Neural progenitor cell (in vitro differentiated cells): ENCODE results near the gene KDM2B. TPM values are rescaled to one million over a fixed set of nuclear protein-coding genes. Genes with fewer than 3 reads are reported as not detected.
A peak's percentile ranks its signal among the peaks of the same experiment; 100 is the strongest.

Source experiments
- DNase-seq: peaks from one replicate; pipeline ENCODE4 v3.0.0-alpha.2; 2016; ENCODE audit warnings: low spot score
- H2AFZ ChIP-seq: fragments of 200-600 bp; sonication (generic); replicated peaks from 2 replicates; pipeline ENCODE4 v1.6.1; 2016; ENCODE audit warnings: antibody characterized with exemption
- H3F3A ChIP-seq: fragments of 200-600 bp; sonication (generic); 2 replicates; pipeline ENCODE4 v1.6.1; 2016; ENCODE audit warnings: antibody characterized with exemption, low read depth
- H3K27ac ChIP-seq: fragments of 200-600 bp; sonication (generic); 2 replicates; pipeline ENCODE4 v1.5.1; 2016; ENCODE audit warnings: mild to moderate bottlenecking
- H3K27me3 ChIP-seq: fragments of 200-600 bp; sonication (generic); 2 replicates; pipeline ENCODE4 v1.6.1; 2016; ENCODE audit warnings: mild to moderate bottlenecking, moderate library complexity
- H3K36me3 ChIP-seq: fragments of 200-600 bp; sonication (generic); 2 replicates; pipeline ENCODE4 v1.5.1; 2016
- H3K4me1 ChIP-seq: fragments of 200-600 bp; sonication (generic); 2 replicates; pipeline ENCODE4 v1.6.1; 2016; ENCODE audit warnings: mixed run types
- H3K4me2 ChIP-seq: fragments of 200-600 bp; sonication (generic); 2 replicates; pipeline ENCODE4 v1.6.1; 2016
- H3K4me3 ChIP-seq: fragments of 200-600 bp; sonication (generic); 2 replicates; pipeline ENCODE4 v1.5.1; 2016
- H3K79me2 ChIP-seq: fragments of 200-600 bp; sonication (generic); 2 replicates; pipeline ENCODE4 v1.6.1; 2016; ENCODE audit warnings: low read depth
- H3K9ac ChIP-seq: fragments of 200-600 bp; sonication (generic); 2 replicates; pipeline ENCODE4 v1.6.1; 2016
- H3K9me3 ChIP-seq: fragments of 200-600 bp; sonication (generic); 2 replicates; pipeline ENCODE4 v1.5.1; 2016; ENCODE audit warnings: low read depth
- H4K20me1 ChIP-seq: fragments of 200-600 bp; sonication (generic); 2 replicates; pipeline ENCODE4 v1.6.1; 2016; ENCODE audit warnings: low read depth
- H3K27ac Mint-ChIP-seq: 3 replicates; pipeline ENCODE4 v1.8.0; 2021; ENCODE audit warnings: mixed read lengths
- H3K27me3 Mint-ChIP-seq: 2 replicates; pipeline ENCODE4 v1.8.0; 2022; ENCODE audit warnings: low read depth, mild to moderate bottlenecking, inconsistent platforms, moderate library complexity, mixed read lengths; ENCODE audit not compliant: insufficient read depth
- H3K36me3 Mint-ChIP-seq: 3 replicates; pipeline ENCODE4 v1.8.0; 2021; ENCODE audit warnings: mixed read lengths
- H3K4me1 Mint-ChIP-seq: 3 replicates; pipeline ENCODE4 v1.8.0; 2021; ENCODE audit warnings: mixed read lengths
- H3K4me3 Mint-ChIP-seq: 3 replicates; pipeline ENCODE4 v1.8.0; 2021; ENCODE audit warnings: mild to moderate bottlenecking, moderate library complexity, mixed read lengths
- H3K9me3 Mint-ChIP-seq: 3 replicates; pipeline ENCODE4 v1.8.0; 2020; ENCODE audit warnings: mixed read lengths
- EZH2 ChIP-seq: fragments of 200-600 bp; sonication (generic); IDR thresholded peaks from 2 replicates; pipeline ENCODE4 v1.6.1; 2017; ENCODE audit warnings: antibody characterized with exemption, mild to moderate bottlenecking, moderate library complexity
- EZH2phosphoT487 ChIP-seq: fragments of 200-600 bp; sonication (generic); IDR thresholded peaks from 2 replicates; pipeline ENCODE4 v1.6.1; 2017; ENCODE audit warnings: antibody characterized with exemption
- total RNA-seq: library from RNA; depleted of rRNA; stranded (reverse); fragments of >200 nt; gene quantifications from 2 replicates; pipeline ENCODE4 v1.2.3, GENCODE V29; 2015; ENCODE audit warnings: low replicate concordance
- TF ChIP-seq, protein P1 (sequence below): fragments of 200-600 bp; sonication (generic); IDR thresholded peaks from 2 replicates; pipeline ENCODE4 v1.5.1; 2017; ENCODE audit warnings: antibody characterized with exemption, mild to moderate bottlenecking

KDM2B gene
- total RNA-seq, 1 donor from 2014 or later: 85.3 TPM

DNA sequence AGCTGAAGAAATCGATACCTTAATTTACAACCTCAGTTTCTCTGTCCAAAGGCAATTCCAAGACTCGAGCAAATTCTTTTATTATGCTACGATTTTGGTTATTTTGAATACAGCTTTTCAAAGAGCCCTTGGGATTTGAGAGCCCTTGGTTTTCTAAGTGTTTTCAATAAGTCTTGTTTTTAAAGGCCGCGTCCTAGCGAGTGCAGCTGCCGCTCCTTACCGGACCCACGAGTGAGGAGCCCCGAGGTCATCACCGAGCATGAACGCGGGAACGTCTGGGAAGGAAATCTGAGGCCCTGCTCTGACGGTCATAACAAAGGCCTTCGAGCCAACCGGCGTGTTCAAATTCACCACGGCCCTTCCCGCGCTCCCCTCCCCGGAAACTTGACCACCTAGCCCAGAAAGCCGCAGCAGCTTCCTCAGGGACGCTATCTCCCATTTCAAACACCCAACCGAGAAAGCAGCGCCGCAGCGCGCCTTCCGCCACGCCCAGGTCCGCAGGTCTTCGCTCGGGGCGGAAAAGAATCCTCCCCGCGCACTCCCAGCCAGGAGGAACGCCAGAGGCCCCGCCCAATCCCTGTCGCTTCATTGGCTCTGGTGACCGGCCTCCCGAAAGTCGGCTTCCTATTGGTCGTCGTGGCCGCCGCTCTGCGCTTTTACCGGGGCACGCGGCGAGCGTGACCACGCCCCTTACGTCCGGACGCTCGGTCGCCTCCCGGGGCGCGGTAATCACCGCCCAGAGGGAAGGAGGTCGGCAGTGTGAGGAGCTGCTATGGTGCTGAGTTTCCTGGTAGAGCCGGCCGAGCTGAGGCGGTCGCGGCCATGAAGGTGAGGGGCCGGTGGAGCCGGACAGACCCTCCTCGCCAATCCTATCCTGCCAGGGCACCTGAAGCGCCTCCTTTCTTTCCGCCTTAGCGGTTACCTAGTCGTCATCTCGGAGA lies 181.2 kb downstream of the KDM2B start, which contains the start of gene RNF34:
TSS of gene RNF34 (plus strand) at position 728 of the 941 bp plus-strand sequence. CDS start at position 823, 95 bp downstream.
- H3K9ac ChIP-seq: peak within 1 kb of the TSS; percentile 59
- no peaks in the 10 kb centered on the region for H3K9me3 ChIP-seq
- peaks cover 24% of the 10 kb centered on the region for H3K4me1 ChIP-seq
- Mint-ChIP-seq H3K27ac (peak within 1 kb of the TSS; percentile 86), H3K9me3 (peaks cover 2% of the 10 kb centered on the region), H3K4me1 (peaks cover 24% of the 10 kb centered on the region), H3K36me3 (peaks cover 2% of the 10 kb centered on the region), H3K27me3 (peaks cover 2% of the 10 kb centered on the region), H3K4me3 (peak within 1 kb of the TSS; percentile 96)
- no peaks in the 10 kb centered on the region for H3K36me3 ChIP-seq
- no peaks in the 10 kb centered on the region for H3K27me3 ChIP-seq
- peak within 1 kb of the TSS; percentile 90 for H3K4me2 ChIP-seq
- DNase-seq: peak; percentile 100
- peaks cover 22% of the 10 kb centered on the region for H4K20me1 ChIP-seq
- peaks cover 20% of the 10 kb centered on the region for H3F3A ChIP-seq
- H3K27ac ChIP-seq: peak within 1 kb of the TSS; percentile 54
- peak within 1 kb of the TSS; percentile 64 for H3K4me3 ChIP-seq
- peaks cover 56% of the 10 kb centered on the region for H3K79me2 ChIP-seq
- peak within 1 kb of the TSS; percentile 7 for H2AFZ ChIP-seq
- TF ChIP-seq, protein P1, sequence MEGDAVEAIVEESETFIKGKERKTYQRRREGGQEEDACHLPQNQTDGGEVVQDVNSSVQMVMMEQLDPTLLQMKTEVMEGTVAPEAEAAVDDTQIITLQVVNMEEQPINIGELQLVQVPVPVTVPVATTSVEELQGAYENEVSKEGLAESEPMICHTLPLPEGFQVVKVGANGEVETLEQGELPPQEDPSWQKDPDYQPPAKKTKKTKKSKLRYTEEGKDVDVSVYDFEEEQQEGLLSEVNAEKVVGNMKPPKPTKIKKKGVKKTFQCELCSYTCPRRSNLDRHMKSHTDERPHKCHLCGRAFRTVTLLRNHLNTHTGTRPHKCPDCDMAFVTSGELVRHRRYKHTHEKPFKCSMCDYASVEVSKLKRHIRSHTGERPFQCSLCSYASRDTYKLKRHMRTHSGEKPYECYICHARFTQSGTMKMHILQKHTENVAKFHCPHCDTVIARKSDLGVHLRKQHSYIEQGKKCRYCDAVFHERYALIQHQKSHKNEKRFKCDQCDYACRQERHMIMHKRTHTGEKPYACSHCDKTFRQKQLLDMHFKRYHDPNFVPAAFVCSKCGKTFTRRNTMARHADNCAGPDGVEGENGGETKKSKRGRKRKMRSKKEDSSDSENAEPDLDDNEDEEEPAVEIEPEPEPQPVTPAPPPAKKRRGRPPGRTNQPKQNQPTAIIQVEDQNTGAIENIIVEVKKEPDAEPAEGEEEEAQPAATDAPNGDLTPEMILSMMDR: no peak
- TF ChIP-seq EZH2phosphoT487: no peak
- TF ChIP-seq EZH2: no peak

DNA sequence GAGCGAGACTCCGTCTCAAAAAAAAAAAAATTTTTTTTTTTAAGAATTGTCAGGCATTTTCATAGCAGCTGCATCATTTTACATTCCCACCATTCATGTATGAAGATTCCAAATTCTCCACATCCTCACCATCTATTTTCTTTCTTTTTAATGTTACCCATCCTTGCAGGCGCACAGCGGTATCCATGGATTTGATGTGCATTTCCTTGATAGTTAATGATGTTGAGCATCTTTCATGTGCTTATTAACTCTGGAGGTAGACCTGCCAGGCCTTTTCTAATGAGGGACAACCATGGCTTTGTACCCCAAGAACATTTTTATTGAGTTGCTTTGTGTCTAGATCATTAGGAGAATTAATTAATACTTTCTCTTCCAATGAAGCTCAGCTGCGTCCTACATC lies 182.5 kb downstream of the KDM2B start:
- Mint-ChIP-seq H3K27ac (peak overlapping the region; percentile 25), H3K4me1 (peaks cover 24% of the 10 kb centered on the region), H3K4me3 (peak overlapping the region; percentile 96), H3K36me3 (peaks cover 2% of the 10 kb centered on the region), H3K9me3 (peaks cover 2% of the 10 kb centered on the region), H3K27me3 (peaks cover 2% of the 10 kb centered on the region)
- Histone ChIP-seq H3K36me3 (no peaks in the 10 kb centered on the region), H3K9ac (no peak overlapping the region), H3F3A (peaks cover 20% of the 10 kb centered on the region), H3K27ac (no peak overlapping the region), H3K4me3 (peak overlapping the region; percentile 64), H3K27me3 (no peaks in the 10 kb centered on the region), H3K4me2 (peak overlapping the region; percentile 90), H3K79me2 (peaks cover 43% of the 10 kb centered on the region), H3K4me1 (peaks cover 24% of the 10 kb centered on the region), H2AFZ (no peak overlapping the region), H3K9me3 (no peaks in the 10 kb centered on the region), H4K20me1 (peaks cover 22% of the 10 kb centered on the region)
- DNase-seq: no peak
- TF ChIP-seq, protein P1: no peak
- TF ChIP-seq EZH2: no peak
- no peak for TF ChIP-seq EZH2phosphoT487

DNA sequence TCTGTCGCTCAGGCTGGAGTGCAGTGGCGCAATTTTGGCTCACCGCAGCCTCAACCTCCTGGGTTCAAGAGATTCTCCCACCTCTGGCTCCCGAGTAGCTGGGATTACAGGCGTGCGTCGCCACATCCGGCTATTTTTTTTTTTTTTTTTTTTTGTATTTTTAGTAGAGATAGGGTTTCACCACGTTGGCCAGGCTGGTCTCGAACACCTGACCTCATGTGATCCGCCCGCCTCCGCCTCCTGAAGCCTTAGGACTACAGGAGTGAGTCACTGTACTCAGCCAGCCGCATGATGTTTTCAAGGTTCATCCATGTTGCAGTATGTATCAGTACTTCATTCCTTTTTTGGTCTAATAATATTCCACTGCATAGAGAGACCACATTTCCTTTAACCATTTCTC lies 183.3 kb downstream of the KDM2B start:
- Histone ChIP-seq H3K36me3 (no peaks in the 10 kb centered on the region), H3K9me3 (no peaks in the 10 kb centered on the region), H4K20me1 (peaks cover 17% of the 10 kb centered on the region), H3K4me2 (no peak overlapping the region), H3K27ac (no peak overlapping the region), H3K4me1 (peaks cover 22% of the 10 kb centered on the region), H3K9ac (no peak overlapping the region), H3K79me2 (peaks cover 34% of the 10 kb centered on the region), H3K27me3 (no peaks in the 10 kb centered on the region), H3F3A (peaks cover 20% of the 10 kb centered on the region), H2AFZ (no peak overlapping the region), H3K4me3 (no peak overlapping the region)
- H3K9me3 Mint-ChIP-seq: peaks cover 2% of the 10 kb centered on the region
- H3K27ac Mint-ChIP-seq: no peak overlapping the region
- peaks cover 23% of the 10 kb centered on the region for H3K4me1 Mint-ChIP-seq
- peaks cover 2% of the 10 kb centered on the region for H3K27me3 Mint-ChIP-seq
- H3K36me3 Mint-ChIP-seq: peaks cover 2% of the 10 kb centered on the region
- DNase-seq: no peak
- no peak overlapping the region for H3K4me3 Mint-ChIP-seq
- TF ChIP-seq, protein P1: no peak
- no peak for TF ChIP-seq EZH2
- no peak for TF ChIP-seq EZH2phosphoT487
